ENCODE data around the gene EIF4B. TPM values are rescaled to one million over a fixed set of nuclear protein-coding genes. Genes with fewer than 3 reads are reported as not detected.

The EIF4B gene
- total RNA-seq, 6 donors from 2014 or later: 222 to 451 (median 363) TPM

GRCh38 chr12:53071591-53072551 lies 65.6 kb downstream of the EIF4B start:
- Histone ChIP-seq H3K27ac (peak overlapping the region; percentile 29 to 83 (median 81)), H3K27me3 (no peaks in the 10 kb centered on the region), H3K36me3 (peaks cover 0 to 87% (median 38%) of the 10 kb centered on the region in 4 donors), H3K4me3 (no peak overlapping the region), H3K9me3 (no peaks in the 10 kb centered on the region), H3K4me1 (peaks cover 36 to 57% (median 45%) of the 10 kb centered on the region in 4 donors)
- ATAC-seq (ENCODE audit: low FRiP score in 2 of 2) (peak in 1 of 2 donors; percentile 34), DNase-seq (no peak)
- WGBS, 2 donors: 47 to 55% methylated on average over 9 to 11 of the region's 11 CpGs
- TF ChIP-seq CTCF (IDR thresholded peaks at IDR 0.05): peak in 1 of 6 experiments; percentile 5
- TF ChIP-seq EP300 (IDR thresholded peaks at IDR 0.05): no peak

GRCh38 chr12:53073881-53074280 lies 67.6 kb downstream of the EIF4B start:
- WGBS, 2 donors: 53 to 59% methylated on average over 6 of the region's 6 CpGs

GRCh38 chr12:53074283-53074998 lies 68.2 kb downstream of the EIF4B start:
- DNase-seq (no peak), ATAC-seq (ENCODE audit: low FRiP score in 2 of 2) (no peak)
- TF ChIP-seq POLR2A (IDR thresholded peaks at IDR 0.05) (no peak), POLR2AphosphoS5 (IDR thresholded peaks at IDR 0.05) (no peak), CTCF (IDR thresholded peaks at IDR 0.05) (no peak), EP300 (IDR thresholded peaks at IDR 0.05) (no peak)
- peak overlapping the region in 3 of 4 donors; percentile 61 to 83 (median 82) for H3K27ac ChIP-seq
- H3K9me3 ChIP-seq: no peaks in the 10 kb centered on the region
- H3K36me3 ChIP-seq: peaks cover 0 to 66% (median 29%) of the 10 kb centered on the region in 4 donors
- peaks cover 50 to 77% (median 64%) of the 10 kb centered on the region in 4 donors for H3K4me1 ChIP-seq
- H3K4me3 ChIP-seq: no peak overlapping the region
- 93 to 95% methylated on average over 11 of the region's 11 CpGs for WGBS, 2 donors
- H3K27me3 ChIP-seq: no peaks in the 10 kb centered on the region

More at GRCh38 chr12:53073881-53074280, 67.6 kb downstream of the EIF4B start:
- H3K4me3 ChIP-seq: no peak overlapping the region
- no peak for DNase-seq
- peak; percentile 4 to 42 for ATAC-seq (ENCODE audit: low FRiP score in 2 of 2)
- peaks cover 50 to 77% (median 64%) of the 10 kb centered on the region in 4 donors for H3K4me1 ChIP-seq
- TF ChIP-seq EP300 (IDR thresholded peaks at IDR 0.05): no peak
- TF ChIP-seq POLR2AphosphoS5 (IDR thresholded peaks at IDR 0.05): no peak
- TF ChIP-seq POLR2A (IDR thresholded peaks at IDR 0.05): no peak
- no peak for TF ChIP-seq CTCF (IDR thresholded peaks at IDR 0.05)
- H3K36me3 ChIP-seq: peaks cover 0 to 72% (median 32%) of the 10 kb centered on the region in 4 donors
- H3K9me3 ChIP-seq: no peaks in the 10 kb centered on the region
- H3K27ac ChIP-seq: peak overlapping the region in 3 of 4 donors; percentile 61 to 83 (median 82)
- no peaks in the 10 kb centered on the region for H3K27me3 ChIP-seq

GRCh38 chr12:53074999-53075370 lies 68.7 kb downstream of the EIF4B start:
- Histone ChIP-seq H3K27ac (peak overlapping the region in 1 of 4 donors; percentile 82), H3K4me1 (peaks cover 50 to 77% (median 67%) of the 10 kb centered on the region in 4 donors), H3K27me3 (no peaks in the 10 kb centered on the region), H3K4me3 (no peak overlapping the region), H3K9me3 (no peaks in the 10 kb centered on the region), H3K36me3 (peaks cover 0 to 61% (median 28%) of the 10 kb centered on the region in 4 donors)
- no peak for DNase-seq
- no peak for ATAC-seq (ENCODE audit: low FRiP score in 2 of 2)
- WGBS, 2 donors: 95 to 97% methylated on average over 2 to 3 of the region's 3 CpGs
- no peak for TF ChIP-seq EP300 (IDR thresholded peaks at IDR 0.05)

GRCh38 chr12:53076461-53076860 lies 70.2 kb downstream of the EIF4B start:
- ATAC-seq (ENCODE audit: low FRiP score in 2 of 2) (no peak), DNase-seq (no peak)
- Histone ChIP-seq H3K27ac (peak overlapping the region in 3 of 4 donors; percentile 4 to 91 (median 12)), H3K27me3 (no peaks in the 10 kb centered on the region), H3K4me3 (no peak overlapping the region), H3K36me3 (peaks cover 0 to 47% (median 21%) of the 10 kb centered on the region in 4 donors), H3K9me3 (no peaks in the 10 kb centered on the region), H3K4me1 (peaks cover 43 to 72% (median 61%) of the 10 kb centered on the region in 4 donors)
- TF ChIP-seq POLR2A (IDR thresholded peaks at IDR 0.05) (no peak), CTCF (IDR thresholded peaks at IDR 0.05) (no peak), POLR2AphosphoS5 (IDR thresholded peaks at IDR 0.05) (no peak), EP300 (IDR thresholded peaks at IDR 0.05) (no peak)
- 93 to 97% methylated on average over 2 to 3 of the region's 3 CpGs for WGBS, 2 donors
